GM18526 (cell line): Measurements from ENCODE around the gene SEMA3C.

ENCODE experiments used
- POLR2A ChIP-seq: IDR thresholded peaks from 3 replicates; pipeline ENCODE4 v1.6.1; 2011; ENCODE audit not compliant: insufficient read length; ENCODE audit errors: extremely low read depth

Gene SEMA3C

DNA sequence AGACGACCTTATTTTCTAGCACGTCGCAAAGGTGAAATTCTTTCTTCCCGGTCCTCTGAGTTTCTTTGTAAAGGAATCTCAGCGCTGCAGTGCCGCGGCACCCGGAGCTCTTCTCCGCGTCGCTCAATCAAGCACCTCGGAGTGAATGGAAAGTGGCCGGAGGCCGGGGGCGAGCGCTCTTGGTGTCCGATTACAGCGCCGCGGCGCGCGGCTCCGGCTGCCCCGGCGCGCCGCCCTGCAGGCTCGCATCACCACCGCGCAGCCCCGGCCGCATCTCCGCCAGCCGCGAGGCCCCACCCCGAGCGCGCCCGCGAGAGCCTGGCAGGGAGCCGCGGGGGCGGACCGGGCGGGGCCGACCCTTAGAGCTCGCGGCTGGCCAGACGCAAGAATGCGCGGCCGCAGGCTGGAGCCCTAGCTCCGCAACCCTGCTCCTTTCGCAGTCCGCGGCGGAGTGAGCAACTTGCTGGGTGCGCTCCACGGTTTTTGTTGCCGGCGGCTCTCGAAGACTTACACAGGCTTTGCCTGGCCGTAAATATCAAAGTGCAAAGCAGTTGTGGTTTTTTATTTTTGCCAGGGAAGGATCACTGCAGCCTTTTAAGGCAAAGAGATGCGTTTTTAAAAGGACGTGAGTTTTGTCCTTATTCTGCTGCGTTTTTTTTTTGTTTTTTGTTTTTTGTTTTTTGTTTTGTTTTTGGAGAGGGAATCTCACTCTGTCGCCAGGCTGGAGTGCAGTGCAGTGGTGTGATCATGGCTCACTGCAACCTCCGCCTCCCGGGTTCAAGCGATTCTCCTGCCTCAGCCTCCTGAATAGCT is at the start of gene SEMA3C:
Gene SEMA3C, minus strand, starts transcription at position 143 of the 813 bp plus-strand sequence. CDS start 2,270 bp downstream, outside the sequence.
- no peak for TF ChIP-seq POLR2A

DNA sequence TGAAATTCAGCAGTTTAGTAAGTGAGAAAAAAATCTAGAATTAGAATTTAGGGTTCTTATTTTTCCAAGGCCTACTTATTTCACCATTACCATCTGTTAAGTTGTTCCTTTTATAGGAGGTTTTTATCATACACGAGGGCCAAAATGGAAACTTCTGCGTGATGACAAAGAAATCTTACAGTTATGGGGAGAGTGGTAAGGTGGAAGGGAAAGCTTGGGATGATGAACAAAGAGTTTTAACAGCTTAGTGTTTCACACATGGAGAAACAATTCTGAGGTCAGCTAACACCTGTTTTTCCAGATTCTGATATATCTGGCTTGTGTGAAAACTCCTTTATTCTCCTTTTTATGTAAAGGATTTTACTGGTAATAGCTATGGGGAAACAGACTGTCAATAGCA is 49.8 kb upstream of the SEMA3C start:
- TF ChIP-seq POLR2A: no peak

DNA sequence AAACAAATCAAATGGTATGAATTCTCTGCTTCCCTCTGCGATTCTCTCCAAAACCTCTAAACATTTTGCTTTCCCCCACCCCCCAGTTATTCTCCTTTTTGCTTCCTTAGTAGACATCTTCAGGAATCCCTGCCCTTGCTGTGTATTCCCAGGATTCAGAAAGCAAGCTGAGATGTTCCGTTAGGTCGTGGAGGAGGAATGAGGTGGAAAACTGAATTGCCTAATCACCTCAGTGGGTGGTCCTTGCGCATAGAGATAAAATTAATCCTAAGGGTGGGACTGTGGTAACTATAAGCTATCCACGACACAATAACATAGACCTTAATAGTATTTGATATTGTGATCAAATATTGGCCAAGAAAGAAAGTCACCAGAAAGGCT is 49.1 kb upstream of the SEMA3C start:
- TF ChIP-seq POLR2A: no peak

DNA sequence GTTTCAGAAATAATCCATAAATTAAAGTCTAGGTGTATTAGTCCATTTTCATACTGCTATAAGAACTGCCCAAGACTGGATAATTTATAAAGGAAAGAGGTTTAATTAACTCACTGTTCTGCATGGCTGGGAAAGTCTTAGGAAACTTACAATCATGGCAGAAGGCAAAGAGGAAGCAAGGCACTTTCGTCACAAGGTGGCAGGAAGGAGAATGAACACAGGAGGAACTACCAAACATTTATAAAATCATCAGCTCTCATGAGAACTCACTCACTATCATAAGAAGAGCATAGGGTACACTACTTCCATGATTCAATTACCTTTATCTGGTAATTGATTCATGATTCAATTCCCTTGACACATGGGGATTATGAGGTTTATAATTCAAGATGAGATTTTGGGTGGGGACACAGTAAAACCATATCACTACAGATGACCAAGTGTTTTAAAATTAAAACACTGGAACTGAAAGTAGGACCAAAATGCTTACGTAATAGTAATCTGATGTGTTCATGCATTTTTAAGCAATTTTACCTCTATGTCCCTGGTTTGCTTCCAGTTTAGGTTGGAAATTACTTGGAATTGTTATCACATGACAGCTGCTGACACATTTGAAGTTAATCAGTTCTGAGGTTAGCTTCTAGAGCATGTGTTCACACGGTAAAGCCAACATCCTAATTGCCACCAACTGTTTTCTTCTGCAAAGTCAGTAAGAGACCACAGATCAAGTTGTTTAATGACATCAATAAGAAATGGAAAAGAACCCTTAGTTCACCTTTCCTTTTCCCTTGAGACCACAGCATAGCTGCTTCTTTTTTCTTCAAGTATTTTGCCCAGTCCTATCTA is 48.4 kb upstream of the SEMA3C start:
- TF ChIP-seq POLR2A: no peak

- TF ChIP-seq POLR2A: no peak
Measured at GRCh38 chr7:80960244-80960795, 41.5 kb upstream of the SEMA3C start.

DNA sequence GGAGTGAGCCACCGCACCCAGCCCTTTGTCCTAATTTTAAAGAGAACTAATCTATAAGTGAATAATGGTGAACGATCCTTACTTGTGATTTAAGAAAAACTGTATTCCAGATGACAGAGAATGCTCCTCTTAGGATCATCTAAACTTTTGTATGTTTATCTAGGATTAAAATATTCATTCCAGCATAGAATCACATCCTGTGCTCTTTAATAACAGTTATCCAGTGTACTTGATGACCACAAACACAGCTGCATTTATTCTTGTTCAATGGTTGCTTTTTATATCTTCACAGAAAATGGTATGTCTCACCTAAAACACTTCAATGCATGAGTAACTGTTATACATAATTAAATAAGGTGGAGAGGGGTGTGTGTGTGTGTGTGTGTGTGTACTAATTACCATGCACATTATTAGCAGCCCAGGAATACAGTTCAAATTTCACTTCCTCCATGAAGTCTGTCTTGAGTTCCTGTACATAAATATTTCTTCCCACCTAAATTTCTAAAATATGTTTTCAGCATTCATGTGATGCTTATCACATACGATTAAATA is 38.5 kb upstream of the SEMA3C start:
- TF ChIP-seq POLR2A: no peak

DNA sequence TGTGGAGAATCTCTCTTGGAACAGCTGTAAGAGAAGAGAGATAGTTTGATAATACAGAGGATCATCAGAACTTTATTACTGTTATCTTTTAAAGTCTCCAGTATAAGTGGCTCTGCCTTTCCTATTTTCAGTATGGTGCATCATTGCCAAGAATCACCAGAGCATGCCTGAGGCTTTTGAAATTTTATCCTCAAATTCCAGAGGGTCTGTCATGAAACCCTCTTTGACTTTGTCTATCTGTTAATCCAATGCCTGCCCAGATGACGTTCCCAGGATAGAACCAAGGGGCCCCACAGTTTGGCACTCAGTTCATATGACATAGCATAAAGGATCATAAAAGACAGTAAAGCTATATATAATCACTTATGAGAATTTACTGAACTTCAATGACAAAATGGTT is 35.3 kb upstream of the SEMA3C start:
- TF ChIP-seq POLR2A: no peak

DNA sequence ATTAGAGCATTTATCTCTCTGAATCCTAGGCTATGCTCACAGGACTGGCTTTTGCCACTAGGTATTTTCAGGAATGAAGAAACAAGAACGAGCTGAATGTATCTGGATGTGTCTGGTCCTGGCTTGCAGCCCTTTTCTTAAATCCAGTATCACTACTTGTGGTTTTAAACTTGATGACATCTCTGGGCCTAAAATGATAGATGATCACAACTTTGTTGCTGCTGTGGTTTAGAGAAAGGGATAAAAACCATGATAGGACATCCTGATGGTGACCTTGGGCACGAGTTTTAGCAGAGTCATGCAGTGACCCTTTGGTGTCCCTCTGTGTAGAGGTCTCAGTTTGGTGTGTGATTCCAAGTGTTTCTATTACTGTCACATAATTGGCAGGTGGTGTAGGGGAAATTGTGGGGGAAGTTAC is 31.7 kb upstream of the SEMA3C start:
- TF ChIP-seq POLR2A: no peak

GRCh38 chr7:80949449-80949848 is 30.6 kb upstream of the SEMA3C start:
- no peak for TF ChIP-seq POLR2A

DNA sequence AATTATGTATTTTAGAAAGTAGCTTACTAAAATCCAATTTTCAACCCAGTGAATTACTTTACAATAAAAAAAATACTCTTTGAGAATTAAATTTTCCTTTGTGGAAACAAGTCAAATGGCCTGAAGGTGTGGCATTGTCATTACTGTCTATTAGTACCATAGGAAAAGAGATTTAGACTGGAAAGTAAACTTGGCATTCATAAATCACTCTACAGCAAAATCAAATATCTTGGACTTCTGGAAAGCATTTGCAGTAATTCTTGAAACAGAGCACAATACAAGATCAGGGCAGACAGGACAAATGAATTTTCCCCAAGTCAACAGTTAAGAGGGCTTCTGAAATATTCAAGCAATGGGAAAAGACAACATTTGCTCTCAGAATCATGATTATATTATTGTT is 28.0 kb upstream of the SEMA3C start:
- no peak for TF ChIP-seq POLR2A

- TF ChIP-seq POLR2A: no peak
Measured at GRCh38 chr7:80945976-80946375, 27.1 kb upstream of the SEMA3C start.

GRCh38 chr7:80943342-80943741 is 24.5 kb upstream of the SEMA3C start:
- TF ChIP-seq POLR2A: no peak

DNA sequence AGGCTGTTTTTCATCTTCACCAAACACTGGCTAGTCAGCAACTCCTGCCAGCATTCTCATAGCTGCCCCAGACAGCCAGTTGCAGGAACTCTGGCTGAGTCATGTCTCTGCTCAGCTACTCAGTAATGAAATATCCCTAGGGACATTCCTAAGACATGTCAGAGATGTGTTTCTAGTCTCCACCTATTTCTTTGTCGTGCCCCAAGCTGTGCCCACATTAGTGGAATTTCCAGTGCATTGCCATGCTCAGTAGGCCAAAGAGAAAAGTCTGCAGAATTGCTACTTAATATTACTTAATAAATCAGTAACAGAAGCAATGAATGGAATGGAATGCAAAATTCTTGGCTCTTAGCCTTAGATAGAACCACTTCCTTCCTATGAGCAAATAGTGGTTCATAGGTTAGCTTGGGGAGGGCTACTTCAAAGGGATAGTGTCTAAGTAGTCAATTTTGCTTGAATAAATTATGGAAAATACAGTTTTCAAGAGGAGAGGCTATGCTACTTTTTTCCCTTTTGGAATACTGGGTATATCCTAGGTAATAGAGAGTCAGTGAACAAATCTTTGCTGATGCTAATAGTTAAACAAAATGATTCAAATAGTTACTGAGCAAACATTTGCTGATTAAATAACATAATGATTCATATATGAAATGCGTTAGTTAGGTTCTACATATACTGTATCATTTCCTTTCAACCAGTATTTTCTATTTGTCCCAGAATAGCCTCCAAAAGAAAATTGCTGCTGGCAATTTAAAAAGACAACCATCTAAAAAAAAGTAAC is 23.6 kb upstream of the SEMA3C start:
- no peak for TF ChIP-seq POLR2A

GRCh38 chr7:80941208-80941758 is 22.4 kb upstream of the SEMA3C start:
- TF ChIP-seq POLR2A: no peak

- TF ChIP-seq POLR2A: no peak
Measured at GRCh38 chr7:80940539-80941207, 21.8 kb upstream of the SEMA3C start.

DNA sequence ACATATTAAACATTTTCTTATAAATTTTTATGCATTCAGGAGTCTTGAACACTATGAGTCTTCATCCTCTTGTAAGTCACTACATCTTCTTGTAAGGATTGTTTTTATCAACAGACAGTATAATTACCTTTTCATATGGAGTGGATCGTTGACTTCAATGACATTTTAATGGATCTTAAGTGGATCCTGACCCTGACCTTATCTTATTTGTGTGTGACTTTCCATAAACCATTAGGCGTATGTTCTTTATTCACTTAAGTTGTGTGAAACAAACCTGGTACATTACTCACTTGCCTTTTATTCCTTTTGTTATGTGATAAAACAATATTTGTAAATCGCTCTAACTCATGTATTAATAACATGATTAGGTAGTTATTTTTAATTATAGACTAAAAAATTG is 18.5 kb upstream of the SEMA3C start:
- TF ChIP-seq POLR2A: no peak
